HG03558 (cell line): Measurements from ENCODE around the gene FOXK1.

Experiments used
- ATAC-seq: cut with Tn5 transposase; IDR thresholded peaks from one replicate; pipeline ENCODE4 v1.9.1; 2021; ENCODE audit warnings: moderate number of reproducible peaks; ENCODE audit not compliant: unreplicated experiment; ENCODE audit errors: extremely low read depth

Gene FOXK1

DNA sequence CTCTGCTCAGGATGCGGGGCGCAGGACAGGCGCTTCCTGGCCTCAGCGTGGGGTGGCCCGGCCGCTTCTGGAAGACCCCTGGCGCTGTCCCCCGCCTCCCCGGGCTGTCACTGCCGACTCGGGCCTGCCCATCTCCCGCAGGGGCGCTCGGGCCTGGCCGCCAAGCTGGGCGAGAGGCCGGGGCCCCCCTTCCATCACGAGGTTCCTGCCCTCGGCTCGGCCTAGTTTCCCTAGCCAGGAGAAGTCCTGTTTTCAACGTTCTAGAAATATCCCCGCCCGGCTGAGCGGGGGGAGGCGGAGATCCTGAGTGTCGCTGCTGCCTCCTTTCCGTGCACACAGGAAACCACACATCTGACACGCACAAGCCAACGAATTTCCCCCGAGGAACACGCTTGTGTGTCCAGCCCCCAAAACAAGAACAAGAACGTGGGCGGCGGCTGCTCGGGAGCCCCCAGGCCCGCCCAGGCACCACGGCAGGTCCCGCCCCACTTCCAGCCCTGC lies 127.0 kb downstream of the FOXK1 start:
- no peak for ATAC-seq

DNA sequence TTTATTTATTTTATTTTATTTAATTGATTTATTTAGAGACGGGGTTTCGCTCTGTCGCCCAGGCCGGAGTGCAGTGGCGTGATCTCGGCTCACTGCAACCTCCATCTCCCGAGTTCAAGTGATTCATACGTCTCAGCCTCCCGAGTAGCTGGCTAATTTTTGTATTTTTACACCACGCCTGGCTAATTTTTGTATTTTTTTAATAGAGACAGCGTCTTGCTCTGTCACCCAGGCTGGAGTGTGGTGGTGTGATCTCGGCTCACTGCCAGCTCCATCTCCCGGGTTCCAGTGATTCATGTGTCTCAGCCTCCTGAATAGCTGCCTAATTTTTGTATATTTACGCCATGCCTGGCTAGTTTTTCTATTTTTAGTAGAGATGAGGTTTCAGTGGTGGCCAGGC lies 127.6 kb downstream of the FOXK1 start:
- ATAC-seq: no peak

DNA sequence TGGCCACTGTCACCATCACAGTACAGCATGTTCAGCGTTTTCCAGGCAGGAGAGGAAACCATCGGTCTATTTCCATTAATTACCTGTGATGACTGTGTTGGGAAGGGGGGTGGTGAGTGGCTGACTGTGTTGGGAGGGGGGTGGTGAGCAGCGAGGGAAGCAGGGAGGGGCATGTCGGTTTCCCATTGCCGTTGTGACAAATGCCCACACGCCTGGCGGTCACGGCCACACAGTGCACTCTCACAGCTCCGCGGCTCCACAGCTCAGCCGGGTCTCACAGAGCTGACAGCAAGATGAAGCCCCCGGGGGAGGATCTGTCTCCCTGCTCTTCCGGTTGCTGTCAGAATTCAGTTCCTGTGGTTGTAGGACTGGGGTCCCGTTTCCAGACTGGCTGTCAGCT lies 132.3 kb downstream of the FOXK1 start:
- no peak for ATAC-seq

GRCh38 chr7:4815121-4815520 lies 133.0 kb downstream of the FOXK1 start:
- no peak for ATAC-seq

- ATAC-seq: no peak
Measured at GRCh38 chr7:4815609-4816418, 133.7 kb downstream of the FOXK1 start.

- no peak for ATAC-seq
Measured at GRCh38 chr7:4816419-4817080, 134.5 kb downstream of the FOXK1 start.

DNA sequence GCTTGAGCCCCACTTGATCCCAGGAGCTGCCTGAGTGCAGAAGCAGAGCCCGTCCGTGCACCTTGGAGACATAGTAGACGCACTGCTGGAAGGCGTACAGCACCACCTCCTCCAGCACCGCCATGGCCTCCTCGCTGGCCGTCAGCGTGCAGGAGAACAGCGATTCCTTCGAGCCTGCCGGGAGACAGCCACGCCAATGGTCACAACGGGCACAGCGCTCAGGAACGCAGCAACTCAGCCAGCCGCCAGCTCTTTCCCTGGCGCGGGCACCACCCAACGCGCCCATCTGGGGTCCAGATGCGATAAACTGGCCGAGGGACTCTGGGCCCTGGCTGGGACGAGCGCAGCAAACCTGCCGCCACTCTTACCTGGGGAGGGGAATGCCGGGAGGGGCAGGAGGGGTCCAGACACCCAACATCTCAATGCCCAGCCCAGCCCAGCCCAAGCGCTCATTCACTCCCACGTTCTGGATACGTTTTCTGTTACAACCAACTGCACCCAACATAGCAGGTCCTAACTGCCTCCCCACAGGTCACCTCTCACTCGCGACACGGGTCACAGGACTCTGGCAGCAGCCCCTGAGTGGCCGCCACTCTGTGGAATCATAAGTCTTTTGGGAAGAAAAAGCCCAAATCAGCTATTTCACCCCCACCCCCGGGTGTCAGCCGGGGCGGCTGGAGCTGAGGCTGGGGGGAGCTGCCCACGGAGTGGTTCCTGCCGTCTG lies 135.2 kb downstream of the FOXK1 start:
- ATAC-seq: no peak

DNA sequence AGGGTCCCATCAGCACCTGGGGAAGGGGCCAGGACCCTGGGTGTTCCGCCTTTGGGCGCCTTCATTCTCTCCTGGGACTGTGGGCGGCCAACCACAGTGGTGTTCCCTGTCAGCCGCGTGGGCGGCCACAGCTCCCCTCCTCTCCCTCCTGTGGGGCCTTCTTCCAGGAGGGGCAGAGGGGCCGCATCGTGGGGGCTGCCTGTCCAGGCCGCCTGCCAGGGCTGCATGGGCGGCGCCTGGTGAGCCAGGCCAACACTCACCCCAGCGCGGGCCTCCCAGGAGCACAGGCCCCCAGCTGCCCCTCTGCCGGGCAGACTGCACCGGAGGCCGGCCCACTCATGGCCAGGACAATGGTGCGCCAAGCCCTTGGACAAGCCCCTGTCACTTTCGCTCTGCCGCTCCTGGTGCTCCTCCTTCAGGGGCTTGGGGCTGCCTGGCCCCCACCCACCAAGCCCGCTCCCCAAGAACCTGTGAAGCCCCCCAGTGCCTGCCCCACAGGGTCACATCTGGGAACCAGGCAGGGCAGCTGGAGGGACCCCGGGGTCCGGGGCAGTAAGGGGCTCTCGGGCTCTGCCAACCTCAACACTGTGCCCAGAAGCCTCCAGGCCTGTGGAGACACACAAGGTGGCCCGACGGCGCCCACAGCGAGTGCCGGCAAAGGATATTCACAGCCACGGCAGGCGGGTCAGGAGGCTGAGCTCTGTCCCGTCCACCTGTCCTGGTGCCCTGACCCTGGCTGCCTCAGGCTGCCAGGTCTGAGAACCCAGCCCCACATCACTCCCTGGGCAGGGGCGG lies 136.1 kb downstream of the FOXK1 start:
- no peak for ATAC-seq

DNA sequence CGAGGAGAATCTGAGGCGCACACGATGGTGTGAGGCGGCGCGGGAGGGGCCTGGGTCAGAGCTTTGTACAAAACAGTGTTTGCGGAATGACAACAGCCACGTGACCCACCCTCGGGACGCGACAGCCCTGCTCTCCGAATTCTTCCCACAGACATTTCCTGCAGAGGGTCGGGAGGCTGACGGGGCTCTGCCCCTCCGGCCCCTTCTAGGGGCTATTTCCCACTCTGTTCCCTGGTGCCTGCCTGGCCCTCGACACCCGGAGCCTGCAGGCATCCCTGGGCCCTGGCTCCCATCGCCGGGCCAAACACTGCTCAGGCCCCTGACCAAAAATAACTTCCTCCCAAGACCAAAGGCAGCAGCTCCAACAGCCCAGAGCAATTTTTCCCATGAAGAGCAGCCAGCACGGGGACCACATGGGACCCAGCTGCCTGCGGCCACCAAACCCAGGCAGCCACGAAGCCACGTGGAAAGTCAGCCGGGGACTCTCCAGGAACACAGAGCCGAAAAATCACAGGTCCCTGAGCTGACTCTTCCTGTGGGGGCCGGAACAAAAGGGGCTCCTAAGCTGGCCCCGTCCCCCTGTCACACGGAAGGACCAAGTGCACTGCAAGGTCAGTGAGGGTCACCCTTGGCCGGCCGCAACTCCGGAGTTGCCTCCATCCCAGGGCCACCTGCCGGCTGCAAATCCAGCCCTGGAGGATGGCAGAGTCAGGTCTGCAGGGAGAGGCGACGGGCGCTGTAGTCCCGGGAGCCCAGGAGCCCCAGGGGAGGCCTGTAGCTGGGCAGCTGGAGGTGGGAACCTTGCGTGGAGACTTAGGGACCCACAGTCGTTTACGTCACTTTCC lies 137.7 kb downstream of the FOXK1 start:
- ATAC-seq: no peak

- ATAC-seq: no peak
Measured at GRCh38 chr7:4820405-4820966, 138.4 kb downstream of the FOXK1 start.
